Endothelial cell (in vitro differentiated cells): Measurements from ENCODE around the gene DLG1. TPM values are rescaled to one million over a fixed set of nuclear protein-coding genes. Genes with fewer than 3 reads are reported as not detected.

Experiments
- DNase-seq: peaks from one replicate; pipeline ENCODE4 v3.0.0; 2021; ENCODE audit warnings: low spot score
- H3K27ac Mint-ChIP-seq: one replicate; pipeline ENCODE4 v1.8.0; 2021; ENCODE audit warnings: mixed read lengths, inconsistent platforms; ENCODE audit not compliant: unreplicated experiment
- H3K27me3 Mint-ChIP-seq: one replicate; pipeline ENCODE4 v1.8.0; 2021; ENCODE audit warnings: mild to moderate bottlenecking, moderate library complexity, mixed read lengths, inconsistent platforms; ENCODE audit not compliant: unreplicated experiment
- H3K36me3 Mint-ChIP-seq: one replicate; pipeline ENCODE4 v1.8.0; 2021; ENCODE audit warnings: mild to moderate bottlenecking, low read depth, mixed read lengths, inconsistent platforms; ENCODE audit not compliant: unreplicated experiment
- H3K4me1 Mint-ChIP-seq: one replicate; pipeline ENCODE4 v1.8.0; 2021; ENCODE audit warnings: mild to moderate bottlenecking, mixed read lengths, inconsistent platforms; ENCODE audit not compliant: unreplicated experiment
- H3K4me3 Mint-ChIP-seq: one replicate; pipeline ENCODE4 v1.8.0; 2021; ENCODE audit warnings: mild to moderate bottlenecking, mixed read lengths, inconsistent platforms; ENCODE audit not compliant: unreplicated experiment
- H3K9me3 Mint-ChIP-seq: one replicate; pipeline ENCODE4 v1.8.0; 2021; ENCODE audit warnings: mixed read lengths, inconsistent platforms; ENCODE audit not compliant: unreplicated experiment
- CTCF ChIP-seq: fragments of 200-600 bp; sonication (generic); IDR thresholded peaks from one replicate; pipeline ENCODE4 v1.5.0; 2021; ENCODE audit warnings: antibody characterized with exemption; ENCODE audit not compliant: unreplicated experiment
- total RNA-seq: library from RNA; stranded (reverse); fragmentation: NEBNext Ultra II Directional; extraction: Animal tissue kit (Norgen Biotek cat#: 25700); gene quantifications from one replicate; pipeline ENCODE4 v1.2.1, GENCODE V29; 2021; ENCODE audit not compliant: unreplicated experiment

DLG1 gene
- total RNA-seq, 1 donor from 2014 or later: 75.5 TPM

- peaks cover 5% of the 10 kb centered on the region for H3K27me3 Mint-ChIP-seq
- peaks cover 27% of the 10 kb centered on the region for H3K9me3 Mint-ChIP-seq
- TF ChIP-seq CTCF: no peak
- no peak for DNase-seq
- H3K36me3 Mint-ChIP-seq: peaks cover 79% of the 10 kb centered on the region
- peaks cover 5% of the 10 kb centered on the region for H3K4me1 Mint-ChIP-seq
- H3K27ac Mint-ChIP-seq: no peak overlapping the region
- H3K4me3 Mint-ChIP-seq: peak overlapping the region; percentile 82
These were observed 53.7 kb downstream of the DLG1 start for GRCh38 chr3:197244751-197245150.

- Mint-ChIP-seq H3K4me1 (peaks cover 8% of the 10 kb centered on the region), H3K9me3 (peaks cover 12% of the 10 kb centered on the region), H3K36me3 (peaks cover 60% of the 10 kb centered on the region), H3K4me3 (peak overlapping the region; percentile 70), H3K27me3 (peaks cover 5% of the 10 kb centered on the region), H3K27ac (peak overlapping the region; percentile 58)
- TF ChIP-seq CTCF: no peak
- DNase-seq: no peak
These were observed 55.5 kb downstream of the DLG1 start for GRCh38 chr3:197242784-197243432.

GRCh38 chr3:197241173-197241572 is 57.2 kb downstream of the DLG1 start:
- no peaks in the 10 kb centered on the region for H3K27me3 Mint-ChIP-seq
- peaks cover 7% of the 10 kb centered on the region for H3K4me1 Mint-ChIP-seq
- peak overlapping the region; percentile 21 for H3K4me3 Mint-ChIP-seq
- DNase-seq: no peak
- TF ChIP-seq CTCF: no peak
- peaks cover 6% of the 10 kb centered on the region for H3K9me3 Mint-ChIP-seq
- H3K27ac Mint-ChIP-seq: no peak overlapping the region
- H3K36me3 Mint-ChIP-seq: peaks cover 54% of the 10 kb centered on the region

GRCh38 chr3:197239857-197240256 is 58.6 kb downstream of the DLG1 start:
- H3K27ac Mint-ChIP-seq: no peak overlapping the region
- H3K4me1 Mint-ChIP-seq: peaks cover 10% of the 10 kb centered on the region
- H3K9me3 Mint-ChIP-seq: peaks cover 6% of the 10 kb centered on the region
- H3K4me3 Mint-ChIP-seq: no peak overlapping the region
- no peaks in the 10 kb centered on the region for H3K27me3 Mint-ChIP-seq
- H3K36me3 Mint-ChIP-seq: peaks cover 55% of the 10 kb centered on the region
- no peak for TF ChIP-seq CTCF
- no peak for DNase-seq

GRCh38 chr3:197238842-197239241 is 59.6 kb downstream of the DLG1 start:
- Mint-ChIP-seq H3K36me3 (peaks cover 49% of the 10 kb centered on the region), H3K4me1 (peaks cover 11% of the 10 kb centered on the region), H3K27ac (no peak overlapping the region), H3K9me3 (no peaks in the 10 kb centered on the region), H3K27me3 (no peaks in the 10 kb centered on the region), H3K4me3 (no peak overlapping the region)
- no peak for TF ChIP-seq CTCF
- no peak for DNase-seq
